ENCODE results near the gene SBF2. TPM values are rescaled to one million over a fixed set of nuclear protein-coding genes. Genes with fewer than 3 reads are reported as not detected.
A peak's percentile ranks its signal among the peaks of the same experiment; 100 is the strongest.

SBF2 gene
- total and polyA plus RNA-seq, 9 of the 15 experiments (the other 6 are each of a cell fraction or from before 2014, with no cell fraction given) = 0.80 to 9.5 (median 5.0) TPM

GRCh38 chr11:9982127-9982795 is 311.8 kb downstream of the SBF2 start:
- FAIRE-seq (no peak), ATAC-seq (no peak), DNase-seq (ENCODE audit: extremely low read depth in 1 of 4, low spot score in 3 of 4) (no peak)
- TF ChIP-seq ZNF695 (CRISPR knock-in tag; IDR thresholded peaks at IDR 0.05) = no peak
- no peak for TF ChIP-seq NRF1 (conservative IDR thresholded peaks at IDR 0.05 in 1 of 2, IDR thresholded peaks at IDR 0.05 in 1 of 2)
- no peak for TF ChIP-seq RBM25 (IDR thresholded peaks at IDR 0.05; ENCODE audit: low read depth, low read length, severe bottlenecking)
- TF ChIP-seq NBN (IDR thresholded peaks at IDR 0.05; ENCODE audit: low read depth) = no peak
- no peak for TF ChIP-seq ZNF3 (CRISPR knock-in tag; IDR thresholded peaks at IDR 0.05)
- TF ChIP-seq ZFP1 (CRISPR knock-in tag; IDR thresholded peaks at IDR 0.05) = no peak
- TF ChIP-seq MCM5 (IDR thresholded peaks at IDR 0.05; ENCODE audit: low read depth) = no peak
- no peak for TF ChIP-seq U2AF2 (optimal IDR thresholded peaks at IDR 0.05; ENCODE audit: low read depth, low read length)
- no peak for TF ChIP-seq FOXK1 (CRISPR knock-in tag; IDR thresholded peaks at IDR 0.05; ENCODE audit: borderline replicate concordance)
- no peak for TF ChIP-seq PREB (CRISPR knock-in tag; IDR thresholded peaks at IDR 0.05)
- TF ChIP-seq MCM7 (IDR thresholded peaks at IDR 0.05) = no peak
- no peak for TF ChIP-seq SETDB1 (IDR thresholded peaks at IDR 0.05; ENCODE audit: low read length)
- no peak for TF ChIP-seq ATF2 (CRISPR knock-in tag; IDR thresholded peaks at IDR 0.05)
- no peak for TF ChIP-seq ZNF79 (CRISPR knock-in tag; IDR thresholded peaks at IDR 0.05; ENCODE audit: low read depth)
- TF ChIP-seq EHMT2 (IDR thresholded peaks at IDR 0.05) = no peak
- TF ChIP-seq MTF1 (CRISPR knock-in tag; IDR thresholded peaks at IDR 0.05; ENCODE audit: borderline replicate concordance) = no peak
- WGBS (ENCODE audit: insufficient coverage, low coverage, missing lambda C conversion rate) = 73% methylated on average over 6 of the region's 6 CpGs
- Histone ChIP-seq H4K20me1 (replicated peaks; ENCODE audit: control insufficient read depth, insufficient read depth, low read length) (no peaks in the 10 kb centered on the region), H3K27ac (ENCODE audit: extremely low read depth, low read depth, low read length) (peak overlapping the region; percentile 34; the same call in 2 of the 3 replicates), H3K9me3 (replicated peaks; ENCODE audit: control insufficient read depth, insufficient read depth, low read depth, low read length) (no peaks in the 10 kb centered on the region), H3K4me2 (ENCODE audit: insufficient read depth, low read length) (no peak overlapping the region), H3K9me1 (ENCODE audit: control insufficient read depth, insufficient read depth, low read length) (no peaks in the 10 kb centered on the region), H3K36me3 (ENCODE audit: control insufficient read depth, insufficient read depth, low read length) (no peaks in the 10 kb centered on the region), H3K27me3 (ENCODE audit: control insufficient read depth in 2 of 2, insufficient read depth in 2 of 2, low read length in 2 of 2) (no peaks in the 10 kb centered on the region), H3K4me3 (no peak overlapping the region), H3K79me2 (ENCODE audit: control insufficient read depth, insufficient read depth, low read length) (no peaks in the 10 kb centered on the region), H2AFZ (ENCODE audit: low read depth, low read length) (peak overlapping the region; percentile 79), H3K4me1 (replicated peaks in 1 of 2; ENCODE audit: control insufficient read depth in 2 of 2, insufficient read depth in 2 of 2, low read length in 2 of 2) (peaks cover 4 to 7% of the 10 kb centered on the region in 2 experiments; a peak in 1 of 5 replicates), H3K9ac (ENCODE audit: insufficient read depth in 1 of 2, low read depth in 2 of 2, low read length in 2 of 2) (0 out of 4 replicates have a peak overlapping the region, but pooled peaks of 1 of the 2 experiments have one; percentile 9)
- intact Hi-C loops (cut with micrococcal nuclease) = no loop called here
- in situ Hi-C loops (cut with MboI) = no loop called here
- ChIA-PET POLR2A (no interaction called here), CTCF (ENCODE audit: low intra/inter-chr PET ratio) (no interaction called here)
- BruUV-seq (replicated peaks) = no TSS peak
